ENCODE results near the gene TMEM213.
"Not testable (repeated sequence)": the region's sequence is repeated elsewhere in the genome, so short reads cannot be mapped to it uniquely, and the experiment has no call there.

Gene TMEM213

DNA sequence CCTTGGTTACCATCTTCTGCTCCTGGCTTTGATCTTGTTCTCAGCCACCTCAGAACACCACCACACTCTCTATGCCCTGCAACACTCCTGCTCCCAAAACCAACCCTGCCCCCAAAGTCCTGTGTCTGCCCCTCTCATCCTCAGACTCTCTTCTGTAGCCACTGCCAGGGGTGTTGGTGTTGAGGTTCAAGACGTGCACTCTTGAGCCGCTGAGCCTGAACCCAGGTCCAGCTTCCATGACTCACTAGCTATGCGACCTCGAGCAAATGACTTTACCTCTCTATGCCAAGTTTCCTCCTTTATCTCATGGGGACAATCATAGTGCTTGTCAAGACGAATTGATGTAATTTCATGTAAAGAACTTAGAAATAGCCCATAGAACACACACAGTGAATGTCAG lies 1.0 kb downstream of the TMEM213 start:
- no peak for DNase-seq

DNA sequence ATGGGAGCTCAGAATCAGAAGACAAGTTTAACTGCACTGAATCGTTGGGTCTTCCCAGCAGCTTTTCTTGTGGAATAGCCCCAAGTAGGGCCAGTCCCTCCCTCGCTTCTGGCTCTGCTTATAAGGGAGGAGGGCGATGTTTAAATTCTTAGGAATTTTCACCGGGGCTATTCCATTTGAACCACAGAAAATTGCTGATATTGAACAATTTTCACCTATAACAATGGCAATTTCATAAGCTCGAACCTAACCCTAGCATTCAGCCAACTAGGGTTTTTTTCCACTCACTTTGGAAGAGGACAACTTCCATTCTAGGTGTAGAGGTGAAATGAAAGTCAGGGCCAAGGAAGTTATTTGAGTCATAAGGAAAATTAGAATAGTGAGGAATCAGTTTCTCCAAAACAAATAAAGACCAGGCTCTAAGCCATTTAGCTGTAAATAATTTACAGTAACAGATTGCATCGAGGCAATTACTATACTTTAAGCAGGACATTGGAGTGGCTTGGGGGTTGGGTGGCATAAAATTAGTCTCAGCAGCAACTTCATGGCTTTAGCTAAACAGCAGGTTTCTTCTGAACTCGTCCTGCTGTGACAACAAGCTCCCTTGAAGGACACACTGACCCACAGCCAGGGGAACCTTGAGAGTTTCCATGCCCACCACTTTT lies 1.7 kb downstream of the TMEM213 start:
- no peak for DNase-seq

DNA sequence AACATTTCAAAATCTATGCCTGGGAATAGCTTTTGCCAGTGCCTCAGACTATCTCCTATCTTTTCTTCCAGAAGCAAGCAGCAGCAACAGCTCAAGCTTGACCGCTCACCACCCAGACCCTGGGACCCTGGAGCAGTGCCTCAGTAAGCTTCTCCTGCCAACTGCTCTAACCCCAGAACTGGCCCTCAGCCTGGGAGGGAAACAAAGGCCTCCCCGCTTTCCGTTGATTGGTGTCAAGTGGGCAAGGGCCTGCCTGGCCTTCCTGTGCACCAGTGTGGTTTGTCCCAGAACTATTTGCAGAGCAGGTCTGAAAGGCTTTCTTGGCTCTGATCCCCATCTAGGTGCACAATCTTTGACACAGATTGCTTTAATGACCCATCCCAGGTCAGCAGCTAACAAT lies 3.5 kb downstream of the TMEM213 start:
- DNase-seq, result no peak

DNA sequence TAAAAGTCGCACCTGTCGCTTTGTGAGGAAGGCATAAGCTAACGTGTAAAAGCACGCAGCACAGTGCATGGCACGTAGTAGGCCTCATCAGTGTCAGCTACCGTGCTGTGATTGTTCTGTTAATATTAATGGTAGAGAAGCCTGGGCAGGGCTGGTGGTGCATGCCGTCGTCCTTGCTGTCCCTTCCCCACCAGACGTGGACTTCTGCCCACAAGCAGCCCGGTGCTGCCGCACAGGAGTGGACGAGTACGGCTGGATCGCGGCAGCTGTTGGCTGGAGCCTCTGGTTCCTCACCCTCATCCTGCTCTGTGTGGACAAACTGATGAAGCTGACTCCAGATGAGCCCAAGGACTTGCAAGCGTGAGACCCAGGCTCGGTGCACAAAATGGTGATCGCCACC lies 4.9 kb downstream of the TMEM213 start:
- DNase-seq, result no peak

DNA sequence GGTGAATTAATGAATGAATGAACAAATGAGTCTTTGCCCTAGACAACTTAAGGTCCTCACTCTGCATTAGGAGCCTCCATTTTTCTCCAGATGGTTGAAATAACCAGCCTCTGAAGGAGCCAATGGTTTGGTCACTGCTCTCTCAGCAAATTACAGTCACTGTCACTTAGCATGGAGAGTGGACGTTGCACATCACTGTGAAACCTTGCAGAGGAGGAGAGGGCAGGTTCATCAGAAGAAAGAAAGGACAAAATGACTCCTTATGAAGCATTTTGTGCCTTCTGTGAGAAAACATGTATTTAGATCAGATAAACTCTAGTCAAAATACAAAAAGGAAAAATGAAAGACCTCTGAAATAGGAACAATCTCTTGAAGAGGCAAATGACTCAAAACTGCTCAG lies 6.8 kb downstream of the TMEM213 start:
- no peak for DNase-seq

DNA sequence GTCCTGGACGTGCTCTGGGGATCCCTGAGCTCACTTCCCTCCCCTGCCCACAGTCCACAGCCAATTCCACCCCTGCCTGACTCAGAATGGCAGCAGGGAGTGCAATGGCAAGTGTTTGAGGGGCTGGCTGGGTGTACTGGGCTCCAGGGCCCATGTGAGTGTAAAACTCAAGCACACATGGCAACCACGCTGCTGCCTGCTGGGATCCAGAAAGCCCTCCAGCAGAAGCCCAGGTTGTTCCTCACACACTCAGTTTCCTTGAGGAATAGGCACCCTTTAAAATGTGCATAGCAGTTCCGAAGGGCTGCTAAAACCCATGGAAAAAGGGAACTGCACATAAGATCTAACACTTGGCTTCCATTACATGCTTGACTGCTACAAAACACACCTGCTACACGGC lies 11.6 kb downstream of the TMEM213 start:
- no peak for DNase-seq

DNA sequence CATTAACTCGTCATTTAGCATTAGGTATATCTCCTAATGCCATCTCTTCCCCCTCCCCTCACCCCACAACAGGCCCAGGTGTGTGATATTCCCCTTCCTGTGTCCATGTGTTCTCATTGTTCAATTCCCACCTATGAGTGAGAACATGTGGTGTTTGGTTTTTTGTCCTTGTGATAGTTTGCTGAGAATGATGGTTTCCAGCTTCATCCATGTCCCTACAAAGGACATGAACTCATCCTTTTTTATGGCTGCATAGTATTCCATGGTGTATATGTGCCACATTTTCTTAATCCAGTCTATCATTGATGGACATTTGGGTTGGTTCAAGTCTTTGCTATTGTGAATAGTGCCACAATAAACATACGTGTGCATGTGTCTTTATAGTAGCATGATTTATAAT lies 13.5 kb downstream of the TMEM213 start:
- DNase-seq, result not testable (repeated sequence)

DNA sequence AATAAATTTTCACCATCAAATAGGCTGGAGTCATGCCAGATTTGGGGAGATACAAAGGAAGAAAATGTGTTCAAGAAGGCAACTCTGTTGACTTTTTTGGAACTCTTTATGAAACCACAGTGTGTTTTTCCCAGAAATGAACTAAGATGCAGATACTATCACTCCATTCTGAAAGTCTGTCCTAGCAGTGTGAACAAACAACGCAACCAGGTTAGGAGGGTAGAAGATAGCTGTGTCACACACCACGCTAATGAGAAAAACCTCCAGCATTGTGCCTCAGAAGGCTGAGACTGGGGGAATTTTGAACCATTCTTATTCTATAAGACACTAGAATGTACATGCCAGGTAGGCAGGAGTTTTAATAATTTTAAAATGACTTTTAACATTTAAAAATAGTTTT lies 16.2 kb downstream of the TMEM213 start:
- DNase-seq, result no peak

DNA sequence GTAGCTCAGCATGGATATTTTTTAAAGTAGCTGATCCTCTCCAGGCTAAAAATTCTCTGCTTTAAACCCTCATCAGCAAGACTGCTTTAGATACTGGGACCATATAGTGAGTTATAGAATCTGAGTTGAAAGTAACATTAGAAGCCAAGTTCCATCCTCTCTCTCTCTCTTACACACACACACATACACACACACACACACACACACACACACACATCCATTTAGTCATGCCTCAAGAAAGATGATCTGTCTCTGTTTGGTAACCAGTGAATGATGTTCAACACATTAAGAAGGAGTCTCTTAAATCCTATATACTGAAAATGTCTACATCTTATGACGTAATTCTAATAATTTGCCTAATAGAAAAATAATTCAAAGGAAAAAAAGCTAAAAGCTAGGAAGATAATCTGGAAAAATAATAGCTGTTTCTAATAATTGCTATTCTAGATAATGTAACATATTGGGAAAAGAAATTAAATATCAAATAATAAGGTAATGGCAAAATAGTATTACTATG lies 17.1 kb downstream of the TMEM213 start:
- no peak for DNase-seq

DNA sequence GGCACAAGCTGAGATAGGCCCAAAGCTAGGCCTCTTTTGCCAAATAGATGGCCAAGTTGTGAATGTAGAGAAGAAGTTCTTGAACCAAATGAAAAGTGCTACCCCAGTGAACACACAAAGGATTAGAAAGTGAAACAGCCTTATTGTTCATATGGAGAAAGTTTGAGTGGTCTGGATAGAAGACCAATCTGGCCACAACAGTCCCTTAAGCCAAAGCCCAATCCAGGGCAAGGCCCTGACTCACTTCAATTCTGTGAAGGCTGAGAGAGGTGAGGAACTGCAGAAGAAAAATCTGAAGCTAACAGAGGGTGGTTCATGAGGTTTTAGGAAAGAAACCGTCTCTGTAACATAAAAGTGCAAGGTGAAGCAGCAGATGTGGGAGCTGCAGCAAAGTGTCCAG lies 18.9 kb downstream of the TMEM213 start:
- DNase-seq, result no peak

DNA sequence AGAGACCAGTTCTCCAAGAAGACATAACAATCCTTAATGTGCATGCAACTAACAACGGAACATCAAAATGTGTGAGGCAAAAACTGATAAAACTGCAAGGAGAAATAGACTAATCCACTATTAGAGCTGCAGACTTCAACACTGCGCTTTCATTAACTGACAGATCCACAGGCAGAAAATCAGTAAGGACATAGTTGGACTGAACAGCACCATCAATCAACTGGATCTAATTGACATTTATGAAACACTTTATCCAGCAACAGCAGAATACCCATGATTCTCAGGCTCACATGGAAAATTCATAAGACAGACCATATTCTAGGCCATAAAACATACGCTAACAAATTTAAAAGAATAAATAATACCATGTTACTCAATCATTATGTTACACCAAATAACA lies 21.8 kb downstream of the TMEM213 start:
- no peak for DNase-seq

DNA sequence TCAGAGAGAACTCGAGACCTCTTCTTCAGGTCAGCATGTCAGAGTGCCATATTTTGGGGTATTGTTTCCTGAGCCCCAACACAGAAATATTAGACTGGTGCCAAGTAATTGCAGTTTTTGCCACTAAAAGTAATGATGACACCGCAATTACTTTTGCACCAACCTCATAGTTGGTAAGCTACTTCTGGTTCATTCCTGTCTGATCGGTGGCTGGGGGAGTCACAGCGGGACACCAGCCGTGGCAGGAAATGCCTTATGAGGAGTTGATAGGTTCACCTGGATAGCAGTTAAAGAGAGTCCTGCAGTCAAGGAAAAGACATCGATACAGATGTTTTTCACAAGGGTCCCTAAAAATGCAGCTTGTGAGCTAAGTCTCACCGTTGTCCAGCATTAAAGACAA lies 24.1 kb downstream of the TMEM213 start:
- no peak for DNase-seq

DNA sequence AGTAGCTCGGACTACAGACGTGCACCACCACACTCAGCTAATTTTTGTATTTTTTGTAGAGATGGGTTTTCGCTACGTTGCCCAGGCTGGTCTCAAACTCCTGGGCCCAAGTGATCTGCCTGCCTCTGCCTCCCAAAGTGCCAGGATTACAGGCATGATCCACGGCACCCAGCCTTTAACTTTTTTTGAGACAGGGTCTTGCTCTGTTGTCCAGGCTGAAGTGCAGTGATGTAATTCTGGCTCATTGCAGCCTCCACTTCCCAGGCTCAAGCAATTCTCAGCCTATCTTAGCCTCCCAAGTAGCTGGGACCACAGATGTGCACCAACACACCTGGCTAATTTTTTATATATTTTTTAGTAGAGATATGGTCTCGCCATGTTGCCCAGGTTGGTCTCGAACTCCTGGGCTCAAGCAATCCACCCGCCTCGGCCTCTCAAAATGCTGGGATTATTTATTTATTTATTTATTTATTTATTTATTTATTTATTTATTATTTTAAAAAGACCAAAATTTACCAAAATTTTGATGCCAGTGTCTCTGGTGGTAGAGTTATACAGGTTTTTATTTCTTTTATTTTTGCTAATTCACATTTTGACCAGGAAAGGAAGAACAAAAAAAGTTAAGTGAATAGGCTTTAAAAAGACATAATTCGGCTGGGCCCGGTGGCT lies 25.2 kb downstream of the TMEM213 start:
- no peak for DNase-seq

DNA sequence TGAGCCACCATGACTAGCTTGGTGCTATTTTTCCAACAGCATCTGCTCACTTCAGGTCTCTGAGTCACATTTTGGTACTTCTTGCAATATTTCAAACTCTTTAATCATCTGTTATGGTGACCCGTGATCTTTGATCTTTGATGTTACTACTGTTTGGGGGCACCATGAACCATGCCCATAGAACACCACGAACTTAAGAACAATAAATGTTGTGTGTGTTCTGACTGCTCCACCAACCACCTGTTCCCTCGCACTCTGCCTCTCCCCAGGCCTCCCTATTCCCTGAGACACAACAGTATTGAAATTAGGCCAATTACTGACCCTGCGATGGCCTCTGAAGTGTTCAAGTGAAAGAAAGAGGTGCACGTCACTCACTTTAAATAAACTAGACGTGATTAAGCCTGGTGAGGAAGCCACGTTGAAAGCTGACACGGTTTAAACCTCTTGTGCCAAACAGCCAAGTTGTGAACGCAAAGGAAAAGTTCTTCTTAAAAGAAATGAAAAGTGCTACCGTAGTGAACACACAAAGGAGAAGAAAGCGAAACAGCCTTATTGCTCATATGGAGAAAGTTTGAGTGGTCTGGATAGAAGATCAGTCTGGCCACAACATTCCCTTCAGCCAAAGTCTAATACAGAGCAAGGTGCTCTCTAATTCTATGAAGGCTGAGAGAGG lies 27.4 kb downstream of the TMEM213 start:
- no peak for DNase-seq

DNA sequence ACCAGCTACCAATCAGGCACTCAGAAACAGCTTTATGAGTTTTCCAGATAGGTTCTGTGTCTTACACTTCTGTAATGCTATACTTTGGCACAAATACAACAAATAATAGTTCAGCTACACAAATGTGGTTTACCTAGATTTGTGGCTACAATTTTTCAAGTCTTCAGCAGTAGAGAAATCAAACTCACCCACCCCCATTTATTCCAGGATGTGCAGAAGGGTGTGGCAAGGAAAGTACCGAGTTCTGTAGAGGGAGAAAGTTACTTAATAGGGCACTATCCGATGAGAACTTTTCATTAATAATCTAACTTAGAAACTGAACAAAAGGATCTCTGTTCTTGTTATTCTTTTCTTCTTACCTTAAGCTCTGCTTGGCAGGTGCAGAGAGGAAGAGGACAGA lies 30.5 kb downstream of the TMEM213 start:
- no peak for DNase-seq

DNA sequence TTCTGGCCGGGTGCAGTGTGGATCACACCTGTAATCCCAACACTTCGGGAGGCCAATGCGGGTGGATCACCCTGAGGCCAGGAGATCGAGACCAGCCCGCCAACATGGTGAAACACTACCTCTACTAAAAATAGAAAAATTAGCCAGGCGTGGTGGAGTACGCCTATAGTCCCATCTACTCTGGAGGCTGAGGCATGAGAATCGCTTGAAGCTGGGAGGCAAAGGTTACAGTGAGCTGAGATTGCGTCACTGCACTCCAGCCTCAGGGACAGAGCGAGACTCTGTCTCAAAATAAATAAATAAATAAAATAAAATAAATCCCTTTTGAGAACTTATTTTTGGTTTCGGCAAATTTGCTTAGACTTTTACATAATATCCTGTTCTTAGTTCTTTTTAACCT lies 31.5 kb downstream of the TMEM213 start:
- no peak for DNase-seq

DNA sequence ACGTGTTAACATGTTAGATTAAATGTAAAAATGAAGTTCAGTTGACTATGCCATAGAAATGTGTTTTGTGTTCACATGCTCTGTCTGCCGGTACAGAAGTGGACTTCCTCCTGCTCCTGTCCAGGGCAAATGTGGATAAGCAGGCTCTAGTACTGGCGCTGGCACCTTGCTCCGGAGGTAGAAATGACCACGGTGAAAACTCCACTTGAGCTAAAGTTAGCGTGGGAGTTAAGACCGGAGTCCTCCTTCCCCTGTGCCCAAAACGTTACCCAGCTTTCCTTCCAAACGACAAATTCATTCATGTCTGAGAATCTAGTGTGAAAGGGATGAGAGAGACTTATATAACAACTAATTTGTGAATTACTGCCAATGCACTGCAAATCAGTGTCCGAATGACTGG lies 35.2 kb downstream of the TMEM213 start:
- no peak for DNase-seq

DNA sequence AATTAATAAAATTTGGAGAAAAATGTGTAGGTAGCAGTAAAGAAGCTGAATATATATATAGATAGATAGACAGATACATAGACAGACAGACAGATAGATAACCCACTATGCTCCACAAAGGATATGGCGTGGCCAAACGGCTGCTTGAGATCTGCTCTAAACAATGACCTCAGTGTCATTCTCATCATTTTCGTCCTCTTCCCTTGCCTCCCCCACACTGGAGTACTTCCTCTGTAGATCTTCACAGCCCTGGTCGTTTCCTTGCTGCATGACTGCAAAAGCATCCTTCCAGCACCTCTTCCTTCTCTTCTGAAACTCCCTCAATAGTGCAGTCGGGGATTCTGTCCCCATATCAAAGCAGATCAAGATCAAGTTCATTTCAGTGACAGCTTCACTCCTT lies 35.8 kb downstream of the TMEM213 start:
- DNase-seq, result no peak

DNA sequence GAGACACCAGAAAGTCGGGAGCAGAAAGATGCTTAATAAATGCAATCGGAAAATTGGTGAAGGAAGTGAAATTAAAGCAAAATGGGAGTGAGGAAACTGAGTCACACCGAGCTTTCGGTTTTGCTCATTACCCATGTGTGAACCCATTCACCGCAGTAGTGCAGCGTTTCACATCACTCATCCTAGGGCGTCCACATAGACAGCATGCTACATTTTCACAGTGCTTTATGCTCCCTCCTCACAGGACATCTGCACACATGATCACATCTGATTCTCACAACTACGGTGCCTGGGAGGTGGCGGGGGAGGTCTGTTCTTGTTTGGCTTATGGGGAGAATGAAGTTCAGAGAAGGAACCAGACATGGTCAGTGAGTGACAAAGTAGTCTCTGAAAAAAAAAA lies 36.8 kb downstream of the TMEM213 start:
- no peak for DNase-seq

DNA sequence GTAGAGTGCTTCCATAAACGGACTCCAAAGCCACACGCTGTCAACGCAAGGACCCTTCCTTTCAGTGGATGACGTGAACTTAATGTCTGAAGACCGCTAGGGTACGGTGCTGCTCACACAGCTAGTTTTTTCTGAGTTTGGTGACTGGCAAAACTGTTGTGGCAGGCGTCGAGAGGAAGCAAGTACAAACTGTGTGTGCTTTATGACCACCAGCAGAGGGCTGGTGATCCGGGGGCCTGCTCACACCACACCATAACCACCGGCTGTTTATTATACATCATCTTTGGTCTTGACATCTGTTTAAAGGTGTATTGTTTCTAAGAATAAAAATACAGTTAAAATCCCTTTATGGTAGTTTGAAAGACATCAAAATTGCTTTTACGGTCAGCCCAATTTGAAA lies 37.3 kb downstream of the TMEM213 start:
- no peak for DNase-seq

DNA sequence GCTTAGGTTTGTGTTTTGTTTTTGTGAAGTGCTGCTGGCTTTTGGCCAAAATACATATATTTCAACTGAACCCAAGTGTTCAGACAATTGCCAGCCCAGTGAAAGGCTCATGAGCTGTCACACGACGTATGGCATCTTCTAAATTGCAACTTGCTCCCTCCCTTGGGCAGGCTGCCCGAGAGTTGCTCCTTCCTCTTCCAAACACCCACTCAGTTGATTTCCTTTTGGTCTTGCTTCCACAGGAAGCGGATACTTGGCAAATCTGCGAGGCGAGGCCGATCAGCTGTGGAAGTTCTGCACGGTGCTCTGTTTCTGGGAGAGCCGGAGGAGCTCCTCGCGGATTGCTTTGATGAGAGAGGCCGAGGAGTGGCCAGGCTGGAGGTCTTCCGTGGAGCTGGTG lies 39.8 kb downstream of the TMEM213 start:
- DNase-seq, result no peak

DNA sequence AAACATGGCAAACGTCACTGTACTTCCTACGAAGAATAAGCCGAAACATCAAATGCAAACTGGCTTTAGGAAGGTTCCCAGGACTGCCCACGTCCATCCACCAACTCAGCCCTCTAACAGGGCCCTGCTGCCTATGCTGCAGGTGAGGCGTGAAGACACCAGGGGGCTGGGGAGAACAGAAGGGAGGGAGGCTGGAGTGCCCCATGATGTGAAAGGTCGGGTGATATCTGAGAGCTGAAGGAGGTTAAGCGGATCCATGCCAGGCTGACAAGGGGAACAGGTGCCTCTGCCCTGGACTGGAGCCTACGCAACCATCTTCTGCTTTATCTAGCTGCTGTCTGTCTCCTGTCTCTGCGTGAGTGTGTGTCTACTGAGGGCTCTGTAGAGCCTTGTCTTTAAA lies 40.4 kb downstream of the TMEM213 start:
- DNase-seq, result no peak

DNA sequence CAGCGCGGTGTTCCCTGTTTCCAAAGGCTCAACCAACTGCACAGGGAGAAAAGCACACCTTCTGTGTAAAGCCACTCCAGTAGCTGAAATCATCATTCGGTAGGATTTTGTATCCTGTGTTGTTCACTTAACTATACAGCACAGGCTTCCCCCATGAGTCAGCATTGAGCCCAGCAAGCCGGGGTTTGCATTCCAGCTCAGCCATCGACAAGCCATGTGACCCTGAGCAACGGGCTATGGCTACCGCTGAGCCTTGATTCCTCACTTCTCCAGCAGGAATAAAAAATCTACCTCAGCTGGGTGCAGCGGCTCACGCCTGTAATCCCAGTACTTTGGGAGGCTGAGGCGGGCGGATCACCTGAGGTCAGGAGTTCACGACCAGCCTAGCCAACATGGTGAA lies 44.3 kb downstream of the TMEM213 start:
- DNase-seq, result no peak
